ENCODE measurements around the gene TOR3A.

- TF ChIP-seq, protein P1, sequence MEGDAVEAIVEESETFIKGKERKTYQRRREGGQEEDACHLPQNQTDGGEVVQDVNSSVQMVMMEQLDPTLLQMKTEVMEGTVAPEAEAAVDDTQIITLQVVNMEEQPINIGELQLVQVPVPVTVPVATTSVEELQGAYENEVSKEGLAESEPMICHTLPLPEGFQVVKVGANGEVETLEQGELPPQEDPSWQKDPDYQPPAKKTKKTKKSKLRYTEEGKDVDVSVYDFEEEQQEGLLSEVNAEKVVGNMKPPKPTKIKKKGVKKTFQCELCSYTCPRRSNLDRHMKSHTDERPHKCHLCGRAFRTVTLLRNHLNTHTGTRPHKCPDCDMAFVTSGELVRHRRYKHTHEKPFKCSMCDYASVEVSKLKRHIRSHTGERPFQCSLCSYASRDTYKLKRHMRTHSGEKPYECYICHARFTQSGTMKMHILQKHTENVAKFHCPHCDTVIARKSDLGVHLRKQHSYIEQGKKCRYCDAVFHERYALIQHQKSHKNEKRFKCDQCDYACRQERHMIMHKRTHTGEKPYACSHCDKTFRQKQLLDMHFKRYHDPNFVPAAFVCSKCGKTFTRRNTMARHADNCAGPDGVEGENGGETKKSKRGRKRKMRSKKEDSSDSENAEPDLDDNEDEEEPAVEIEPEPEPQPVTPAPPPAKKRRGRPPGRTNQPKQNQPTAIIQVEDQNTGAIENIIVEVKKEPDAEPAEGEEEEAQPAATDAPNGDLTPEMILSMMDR (IDR thresholded peaks at IDR 0.05 in 2 of 3, conservative IDR thresholded peaks at IDR 0.05 in 1 of 3; ENCODE audit: control insufficient read depth in 2 of 3, extremely low read depth in 1 of 3, insufficient read depth in 1 of 3, low read depth in 3 of 3, low read length in 3 of 3) = no peak
- TF ChIP-seq JUNB (IDR thresholded peaks at IDR 0.05) (no peak), GATAD2B (conservative IDR thresholded peaks at IDR 0.05; ENCODE audit: low read depth) (no peak), TARDBP (IDR thresholded peaks at IDR 0.05; ENCODE audit: borderline replicate concordance) (no peak), CHD2 (IDR thresholded peaks at IDR 0.05; ENCODE audit: borderline replicate concordance, low read depth, low read length) (no peak), RCOR1 (conservative IDR thresholded peaks at IDR 0.05; ENCODE audit: low read depth, low read length) (no peak), ETV6 (conservative IDR thresholded peaks at IDR 0.05 in 1 of 2, IDR thresholded peaks at IDR 0.05 in 1 of 2; ENCODE audit: borderline replicate concordance in 1 of 2, low read depth in 1 of 2) (no peak), HDGF (IDR thresholded peaks at IDR 0.05) (no peak), ATF2 (IDR thresholded peaks at IDR 0.05; ENCODE audit: low read length) (no peak)
Measured at GRCh38 chr1:179043266-179043665, 38.6 kb upstream of the TOR3A start.
